H1 (cell line): ENCODE data around the gene SECISBP2L. TPM values are rescaled to one million over a fixed set of nuclear protein-coding genes. Genes with fewer than 3 reads are reported as not detected.

Experiments
- GABPA ChIP-seq: IDR thresholded peaks from 2 replicates; pipeline ENCODE4 v1.6.1; 2011; ENCODE audit warnings: mild to moderate bottlenecking, low read length, moderate library complexity, borderline replicate concordance; ENCODE audit not compliant: insufficient read depth
- NANOG ChIP-seq: IDR thresholded peaks from 2 replicates; pipeline ENCODE4 v1.6.1; 2011; ENCODE audit warnings: low read length, low read depth, mild to moderate bottlenecking, inconsistent platforms; ENCODE audit not compliant: insufficient read depth, poor library complexity, severe bottlenecking
- polyA plus RNA-seq, 7 experiments: library from polyadenylated mRNA; depleted of rRNA in 3 of 7; stranded (reverse) in 5 of 7; unstranded in 2 of 7; fragments of >200 nt in 5 of 7; fragments of 200-250 nt in 2 of 7; gene quantifications; 1 replicate in 5 of 7; 2 replicates in 1 of 7; 4 replicates in 1 of 7; pipeline versions ENCODE4 v1.2.1 to v1.2.3, GENCODE V29; 2011 to 2013; ENCODE audit warnings: missing spikeins in 2 of 7, mixed read lengths in 2 of 7
- total RNA-seq: library from RNA; stranded (reverse); fragmentation: NEBNext Ultra II Directional; extraction: Animal tissue kit (Norgen Biotek cat#: 25700); gene quantifications from 2 replicates; pipeline ENCODE4 v1.2.1, GENCODE V29; 2021

SECISBP2L gene
- total and polyA plus RNA-seq, 2 of the 8 experiments (the other 6 are each of a cell fraction or from before 2014, with no cell fraction given) = 7.6 to 22.8 TPM

DNA sequence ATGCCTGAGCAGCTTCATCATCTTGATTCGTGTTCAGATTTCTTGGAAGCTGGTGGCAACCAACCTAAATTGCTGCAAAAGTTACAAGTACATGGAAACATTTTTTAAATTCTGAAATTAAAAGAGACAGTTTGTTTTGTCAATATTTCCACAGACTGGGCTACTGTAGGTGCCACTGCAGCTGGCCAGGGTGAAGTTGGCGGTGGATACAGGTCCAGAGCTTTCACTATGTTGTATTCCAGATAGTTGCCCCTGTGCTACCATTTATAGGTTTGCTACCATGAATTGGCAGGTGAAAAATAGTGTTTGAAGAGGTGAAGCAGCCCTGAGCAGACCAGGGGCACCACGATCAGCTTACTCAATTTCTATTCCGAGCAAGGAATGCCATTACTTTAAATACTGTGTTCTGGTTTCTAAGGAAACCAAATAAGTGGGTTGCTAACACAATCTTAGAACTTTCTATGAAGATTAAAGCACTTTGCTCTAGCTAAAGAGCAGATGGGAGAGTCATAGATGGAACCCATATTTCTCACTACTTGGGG lies 61.4 kb downstream of the SECISBP2L start (continued):
- TF ChIP-seq GABPA (no peak), NANOG (no peak)
